HUES48 (cell line): Measurements from ENCODE around the gene HDAC7.
A peak's percentile ranks its signal among the peaks of the same experiment; 100 is the strongest.
"Not testable (repeated sequence)": the region's sequence is repeated elsewhere in the genome, so short reads cannot be mapped to it uniquely, and the experiment has no call there.

ENCODE experiments used
- H3K27ac ChIP-seq: one replicate; pipeline ENCODE4 v1.7.0; 2013; ENCODE audit warnings: low read depth, low read length, inconsistent platforms
- H3K27me3 ChIP-seq: 2 replicates; pipeline ENCODE4 v1.6.1; 2013; ENCODE audit warnings: mild to moderate bottlenecking, low read length; ENCODE audit not compliant: control insufficient read depth, insufficient read depth
- H3K36me3 ChIP-seq: 2 replicates; pipeline ENCODE4 v1.6.1; 2013; ENCODE audit warnings: low read length; ENCODE audit not compliant: control insufficient read depth, insufficient read depth
- H3K4me1 ChIP-seq: 2 replicates; pipeline ENCODE4 v1.6.1; 2013; ENCODE audit warnings: mild to moderate bottlenecking, low read length; ENCODE audit not compliant: control insufficient read depth, insufficient read depth
- H3K4me3 ChIP-seq: 2 replicates; pipeline ENCODE4 v1.5.1; 2013; ENCODE audit warnings: mild to moderate bottlenecking, low read depth, low read length
- H3K9ac ChIP-seq: 2 replicates; pipeline ENCODE4 v1.6.1; 2013; ENCODE audit warnings: mild to moderate bottlenecking, low read depth, low read length, moderate library complexity
- H3K9me3 ChIP-seq: 2 replicates; pipeline ENCODE4 v1.6.1; 2013; ENCODE audit warnings: low read length; ENCODE audit not compliant: control insufficient read depth, insufficient read depth

The HDAC7 gene

DNA sequence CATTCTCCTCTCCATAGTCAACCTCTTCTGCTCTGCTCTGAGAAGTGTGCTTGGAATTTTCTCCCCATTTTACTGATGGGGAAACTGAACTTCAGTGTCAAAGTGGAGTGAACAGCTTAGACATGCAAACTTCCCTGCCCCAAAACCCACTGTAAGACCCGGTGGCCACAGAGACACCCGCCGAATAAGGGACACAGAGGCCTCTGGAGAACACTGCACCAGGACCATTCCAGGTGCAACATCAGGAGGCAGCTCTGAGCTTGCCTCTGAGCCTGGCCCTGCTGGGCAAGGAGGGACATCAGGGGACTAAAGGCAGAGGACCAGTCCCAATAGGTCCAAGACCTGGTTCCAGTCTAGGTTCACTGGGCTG lies 1.7 kb downstream of the HDAC7 start:
- H3K27ac ChIP-seq, result peak overlapping the region; percentile 97
- no peaks in the 10 kb centered on the region for H3K9me3 ChIP-seq
- H3K4me3 ChIP-seq, result no peak overlapping the region; the same call in 1 of the 2 replicates
- H3K4me1 ChIP-seq, result peaks cover 58% of the 10 kb centered on the region
- H3K27me3 ChIP-seq, result no peaks in the 10 kb centered on the region
- no peaks in the 10 kb centered on the region for H3K36me3 ChIP-seq
- no peak overlapping the region for H3K9ac ChIP-seq

DNA sequence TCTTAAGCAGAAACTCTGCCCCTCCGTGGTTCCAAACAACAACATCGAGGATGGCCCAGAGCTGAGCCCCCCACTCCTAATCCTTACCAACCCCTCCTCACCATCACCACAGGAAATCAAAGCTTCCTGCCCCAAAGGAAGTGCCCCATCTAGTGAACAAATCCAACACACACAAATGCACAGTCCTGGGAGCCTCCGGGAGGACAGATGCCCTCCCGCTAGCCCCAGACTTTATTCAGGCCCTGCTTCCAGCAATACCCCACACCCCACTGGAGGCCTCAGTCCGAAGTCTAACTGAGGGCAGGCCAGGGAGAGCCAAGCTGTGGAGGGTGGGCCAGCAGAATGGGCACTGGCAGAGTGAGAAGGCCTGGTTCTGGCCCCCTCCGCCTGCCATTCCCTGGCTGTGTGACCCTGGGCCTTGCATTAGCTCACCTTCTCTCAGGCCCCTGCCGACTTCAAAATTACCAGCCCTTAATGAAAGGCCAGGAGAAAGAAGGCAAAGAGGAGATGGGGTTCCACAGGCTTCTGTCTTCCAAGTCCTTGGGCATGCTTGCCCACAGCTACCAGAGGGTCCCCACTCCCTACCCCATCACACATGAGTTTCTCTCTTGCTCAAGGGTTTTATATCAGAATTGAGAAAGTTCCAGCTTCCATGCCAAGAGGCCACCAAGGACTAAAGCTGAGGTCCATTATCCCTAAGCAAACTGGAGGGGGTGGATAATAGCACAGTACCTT lies 2.3 kb downstream of the HDAC7 start:
- H3K4me3 ChIP-seq, result no peak overlapping the region
- H3K36me3 ChIP-seq, result no peaks in the 10 kb centered on the region
- H3K27me3 ChIP-seq, result no peaks in the 10 kb centered on the region
- H3K27ac ChIP-seq, result peak overlapping the region; percentile 97
- peaks cover 61% of the 10 kb centered on the region for H3K4me1 ChIP-seq
- H3K9me3 ChIP-seq, result no peaks in the 10 kb centered on the region
- no peak overlapping the region for H3K9ac ChIP-seq

DNA sequence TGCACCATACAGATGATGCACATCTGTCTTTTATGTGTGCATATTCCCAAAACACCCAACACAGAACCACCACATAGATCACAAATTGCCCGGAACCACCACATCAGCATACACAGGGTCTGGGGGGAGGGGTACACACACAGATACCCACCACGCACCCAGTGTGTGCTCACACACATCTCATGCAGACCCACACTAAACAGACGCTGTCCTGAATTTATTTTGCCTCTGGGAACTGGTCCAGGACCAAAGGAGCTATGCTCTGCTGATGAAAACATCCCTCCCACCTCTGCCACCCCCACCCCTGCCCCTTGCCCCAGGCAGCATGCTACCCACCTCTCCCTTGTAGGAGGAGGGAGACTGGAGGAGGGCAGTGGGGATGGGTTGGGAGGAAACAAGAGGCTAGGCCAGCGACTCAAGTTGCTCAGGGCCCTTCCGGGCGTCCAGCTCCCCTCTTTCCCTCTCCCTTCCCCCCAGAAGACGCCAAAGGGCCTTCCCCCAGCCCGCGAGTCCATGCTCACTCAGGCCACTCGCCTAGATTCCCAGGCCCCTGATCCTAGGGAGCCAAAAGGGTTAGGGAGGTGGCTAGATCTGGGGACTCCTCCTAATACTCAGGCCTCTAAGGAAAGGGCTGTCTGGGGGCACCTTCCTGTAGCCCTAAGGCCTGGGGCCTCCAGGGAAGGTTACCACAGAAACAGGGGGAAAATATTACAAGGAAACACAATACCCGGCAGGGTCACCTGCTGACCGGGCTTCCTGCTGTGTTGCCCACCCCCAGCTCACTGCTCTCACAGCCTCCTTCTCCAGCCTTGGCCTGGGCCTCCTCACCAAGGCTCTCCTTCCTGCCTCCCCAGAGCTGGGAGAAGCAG lies 3.1 kb downstream of the HDAC7 start:
- H3K9me3 ChIP-seq, result no peaks in the 10 kb centered on the region
- H3K36me3 ChIP-seq, result no peaks in the 10 kb centered on the region
- no peak overlapping the region for H3K9ac ChIP-seq
- no peak overlapping the region for H3K4me3 ChIP-seq
- H3K27ac ChIP-seq, result peak overlapping the region; percentile 97
- H3K27me3 ChIP-seq, result no peaks in the 10 kb centered on the region
- H3K4me1 ChIP-seq, result peaks cover 66% of the 10 kb centered on the region

DNA sequence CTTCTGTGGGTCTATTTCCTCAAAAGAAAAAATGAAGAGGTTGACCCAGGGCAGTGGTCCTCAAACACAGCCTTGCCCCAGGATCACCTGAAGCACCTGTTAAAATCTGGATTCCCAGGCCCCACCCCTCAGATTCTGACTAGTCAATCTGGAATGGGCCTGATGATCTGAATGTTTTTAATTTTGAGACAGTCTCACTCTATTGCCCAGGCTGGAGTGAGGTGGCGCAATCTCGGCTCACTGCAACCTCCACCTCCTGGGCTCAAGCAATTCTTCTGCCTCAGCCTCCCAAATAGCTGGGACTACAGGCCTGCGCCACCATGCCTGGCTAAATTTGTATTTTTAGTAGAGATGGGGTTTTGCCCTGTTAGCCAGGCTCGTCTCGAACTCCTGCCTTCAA lies 4.3 kb downstream of the HDAC7 start:
- H3K27ac ChIP-seq, H3K4me3 ChIP-seq, H3K9me3 ChIP-seq, H3K36me3 ChIP-seq, H3K9ac ChIP-seq, H3K27me3 ChIP-seq: not testable (repeated sequence)
- peaks cover 69% of the 10 kb centered on the region for H3K4me1 ChIP-seq

DNA sequence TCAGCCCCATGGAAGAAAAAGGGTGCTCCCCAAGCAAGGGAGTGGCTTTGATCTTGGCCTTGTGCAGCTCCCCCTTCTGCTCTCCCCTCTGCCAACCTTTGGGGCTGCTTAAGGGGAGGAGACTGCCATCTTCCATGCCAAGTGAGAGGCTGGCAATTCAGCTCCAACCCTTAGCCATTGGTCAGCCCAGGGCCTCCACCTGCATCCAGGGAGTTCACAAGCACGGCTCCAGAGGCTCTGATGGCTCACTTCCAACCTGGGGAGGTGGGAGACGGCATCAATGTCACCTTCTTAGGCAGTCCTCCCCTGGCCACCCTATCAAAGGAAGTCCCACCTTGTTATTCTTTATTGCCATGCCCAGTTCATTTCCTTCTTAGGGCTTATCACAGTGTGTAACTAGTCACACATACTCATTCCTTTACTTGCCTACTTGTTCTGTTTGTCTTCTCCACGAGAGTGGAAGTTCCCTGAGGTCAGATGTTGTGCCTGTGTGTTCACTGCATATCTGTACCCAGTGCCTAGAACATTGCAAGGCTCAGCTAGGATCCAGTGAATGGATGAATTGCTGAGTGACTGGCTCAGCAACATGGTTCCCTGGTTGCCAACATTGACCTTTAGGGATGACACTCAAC lies 5.0 kb downstream of the HDAC7 start:
- Histone ChIP-seq H3K27ac (peak overlapping the region; percentile 97), H3K27me3 (no peaks in the 10 kb centered on the region), H3K9ac (no peak overlapping the region), H3K4me3 (no peak overlapping the region), H3K36me3 (no peaks in the 10 kb centered on the region), H3K9me3 (no peaks in the 10 kb centered on the region), H3K4me1 (peaks cover 77% of the 10 kb centered on the region)

DNA sequence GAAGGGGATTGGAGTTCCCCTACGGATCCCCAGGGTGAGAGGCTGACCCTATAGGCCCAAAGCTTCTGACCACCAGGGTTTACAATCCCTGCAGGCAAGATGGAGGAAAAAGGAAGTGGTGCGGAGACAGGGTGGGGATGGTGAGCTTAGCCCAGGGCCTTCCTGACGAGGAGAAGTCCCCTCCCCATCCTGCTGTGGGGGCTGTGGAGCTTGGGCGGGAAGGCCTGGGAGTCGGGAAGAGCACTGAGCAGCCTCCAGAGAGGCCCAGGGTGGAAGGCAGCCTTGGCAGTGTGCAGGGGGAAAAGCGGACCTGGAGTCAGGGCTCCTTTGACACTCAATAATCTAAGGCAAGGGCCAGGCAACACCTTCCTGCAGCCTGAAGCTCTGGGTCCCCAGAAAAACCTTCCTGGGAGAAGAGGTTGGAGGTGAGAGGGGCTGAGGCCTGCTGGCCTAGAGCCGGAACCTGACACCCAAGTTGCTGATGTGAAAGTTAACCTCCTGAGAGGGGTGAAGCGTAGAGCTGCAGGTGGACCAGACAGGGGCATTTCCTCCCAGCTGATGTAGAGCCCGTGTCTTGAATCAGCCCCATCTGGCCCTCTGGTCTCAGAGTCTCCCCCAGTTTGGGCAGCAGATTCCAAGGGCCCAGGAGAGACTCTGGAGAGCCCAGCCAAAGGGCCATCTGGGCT lies 6.0 kb downstream of the HDAC7 start:
- H3K9me3 ChIP-seq, result no peaks in the 10 kb centered on the region
- H3K27ac ChIP-seq, result peak overlapping the region; percentile 97
- H3K27me3 ChIP-seq, result no peaks in the 10 kb centered on the region
- H3K4me3 ChIP-seq, result peak overlapping the region; percentile 57
- no peaks in the 10 kb centered on the region for H3K36me3 ChIP-seq
- H3K9ac ChIP-seq, result peak overlapping the region; percentile 38; the same call in 1 of the 2 replicates
- peaks cover 81% of the 10 kb centered on the region for H3K4me1 ChIP-seq

DNA sequence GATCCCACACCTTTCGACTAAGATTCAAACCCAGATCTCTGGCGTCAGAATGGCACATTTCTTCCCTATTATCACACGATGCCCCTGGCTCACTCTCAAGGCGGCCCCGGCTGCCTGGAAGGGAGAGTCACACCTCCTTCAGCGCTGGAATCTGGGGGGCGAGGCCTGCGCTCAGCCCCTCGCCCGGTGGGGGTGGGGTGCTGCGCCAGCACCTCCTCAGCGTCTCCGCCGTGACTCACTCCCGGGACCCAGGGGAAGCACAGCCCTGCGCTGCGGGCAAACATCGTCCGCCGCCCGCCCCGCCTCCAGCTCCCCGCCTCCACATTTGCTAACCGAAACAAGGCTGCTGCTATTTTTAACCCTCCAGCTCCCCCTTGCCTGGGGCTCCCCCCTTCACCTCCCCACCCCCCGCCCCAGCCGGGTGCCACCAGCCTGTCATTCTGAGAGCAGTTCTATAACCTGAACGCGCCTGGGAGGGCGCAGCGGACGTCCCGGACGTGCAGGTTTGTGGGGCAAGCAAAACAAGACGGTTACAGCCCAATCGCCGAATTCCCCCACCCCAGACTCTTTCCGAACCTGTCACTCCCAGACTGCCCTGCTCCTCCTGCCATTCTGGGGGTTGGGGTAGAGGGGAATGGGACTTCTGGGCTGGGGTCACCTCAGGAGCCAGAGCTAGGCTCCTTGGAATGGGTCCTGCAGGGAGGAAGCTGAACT lies 6.7 kb downstream of the HDAC7 start:
- Histone ChIP-seq H3K4me3 (peak overlapping the region; percentile 57), H3K9ac (peak overlapping the region; percentile 38), H3K27me3 (no peaks in the 10 kb centered on the region), H3K9me3 (no peaks in the 10 kb centered on the region), H3K27ac (peak overlapping the region; percentile 97), H3K4me1 (peaks cover 81% of the 10 kb centered on the region), H3K36me3 (no peaks in the 10 kb centered on the region)

DNA sequence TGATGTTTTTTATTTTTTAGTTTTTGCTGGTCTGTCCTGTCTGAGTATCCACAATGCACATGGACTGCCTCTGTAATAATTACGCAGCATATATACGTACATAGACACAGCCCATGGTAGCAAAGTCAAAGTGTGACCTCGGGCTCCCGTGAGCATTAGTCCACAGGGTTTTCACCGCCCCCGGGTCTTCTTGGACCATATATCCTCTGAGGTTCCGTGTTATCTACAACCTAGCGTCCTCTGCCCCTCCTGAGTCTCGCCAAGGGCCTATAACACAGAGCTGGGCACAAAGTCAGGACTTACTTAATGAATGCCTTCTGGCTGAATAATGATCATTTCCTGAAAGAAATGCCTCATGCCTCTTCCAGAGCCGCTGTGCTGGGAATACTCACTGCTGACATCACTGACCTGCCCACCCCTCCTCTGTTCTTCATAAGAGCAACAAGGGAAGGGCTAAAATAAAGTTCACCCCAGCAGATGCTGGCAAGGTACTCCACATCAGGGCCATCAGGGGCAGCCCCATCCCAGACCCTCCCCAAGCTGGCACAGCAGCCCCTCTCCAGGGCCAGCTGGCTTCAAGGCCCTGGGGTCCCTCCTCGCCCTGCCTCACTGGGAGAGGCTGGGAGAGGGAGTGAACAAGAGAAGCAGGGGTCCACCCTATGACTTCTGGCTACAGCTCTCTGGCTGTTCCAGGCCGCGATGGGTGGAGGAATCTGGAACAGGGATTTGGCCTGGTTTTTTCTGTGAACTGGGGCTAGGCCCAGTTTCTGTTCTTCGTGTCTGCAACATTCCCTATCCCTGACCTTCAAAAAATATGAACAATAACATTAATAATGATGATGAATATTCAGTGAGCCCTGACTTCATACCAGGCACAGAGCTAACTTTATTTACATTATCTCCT lies 7.9 kb downstream of the HDAC7 start:
- Histone ChIP-seq H3K27ac (peak overlapping the region; percentile 97), H3K4me1 (peaks cover 74% of the 10 kb centered on the region), H3K4me3 (peak overlapping the region; percentile 57), H3K9me3 (no peaks in the 10 kb centered on the region), H3K9ac (0 out of 2 replicates have a peak overlapping the region, but pooled peaks have one; percentile 32), H3K36me3 (no peaks in the 10 kb centered on the region), H3K27me3 (no peaks in the 10 kb centered on the region)

DNA sequence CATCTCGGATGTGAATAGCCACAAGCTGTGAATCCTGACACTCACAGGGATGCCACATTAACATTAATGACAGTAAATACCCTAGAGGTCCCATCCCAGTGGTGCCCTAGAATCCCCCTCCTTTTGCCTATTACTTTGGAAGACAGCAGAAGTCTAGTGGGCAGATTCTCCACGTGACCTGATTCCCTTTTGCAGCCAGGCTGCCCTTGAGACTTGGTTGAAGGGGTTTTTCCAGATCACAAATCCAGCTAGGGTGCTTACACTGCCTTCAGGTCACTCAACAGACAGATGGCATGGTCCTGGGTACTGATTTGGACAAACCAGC lies 8.7 kb downstream of the HDAC7 start:
- Histone ChIP-seq H3K9ac (no peak overlapping the region), H3K4me1 (peaks cover 68% of the 10 kb centered on the region), H3K4me3 (no peak overlapping the region), H3K27ac (peak overlapping the region; percentile 26), H3K27me3 (no peaks in the 10 kb centered on the region), H3K9me3 (no peaks in the 10 kb centered on the region), H3K36me3 (no peaks in the 10 kb centered on the region)
